SK-N-SH treated with all-trans-retinoic acid at 6 μM for 48 hours (cell line): ENCODE results near the gene PNPLA3.

Source experiments
- ARNTL ChIP-seq: fragments of 450-650 bp; formaldehyde crosslinking; IDR thresholded peaks from 2 replicates; pipeline ENCODE4 v1.5.0; 2020; ENCODE audit warnings: low read depth, mild to moderate bottlenecking, moderate library complexity, borderline replicate concordance
- CSDC2 ChIP-seq: fragments of 250-450 bp; sonication (Bioruptor Pico); IDR thresholded peaks from 2 replicates; pipeline ENCODE4 v1.5.0; 2020; ENCODE audit warnings: mild to moderate bottlenecking, moderate library complexity
- GLIS3 ChIP-seq: fragments of 250-450 bp; sonication (Bioruptor Pico); IDR thresholded peaks from 2 replicates; pipeline ENCODE4 v1.5.0; 2020; ENCODE audit warnings: mild to moderate bottlenecking, moderate library complexity
- PATZ1 ChIP-seq: fragments of 250-450 bp; sonication (Bioruptor Pico); IDR thresholded peaks from 2 replicates; pipeline ENCODE4 v1.8.0; 2020; ENCODE audit warnings: mild to moderate bottlenecking, moderate library complexity, borderline replicate concordance
- POU6F1 ChIP-seq: fragments of 250-450 bp; sonication (Bioruptor Pico); IDR thresholded peaks from 2 replicates; pipeline ENCODE4 v1.8.0; 2021; ENCODE audit warnings: low read depth, mild to moderate bottlenecking, moderate library complexity, borderline replicate concordance
- RARB ChIP-seq: fragments of 250-450 bp; sonication (Bioruptor Pico); IDR thresholded peaks from 2 replicates; pipeline ENCODE4 v1.8.0; 2021; ENCODE audit warnings: mild to moderate bottlenecking, moderate library complexity
- TSHZ2 ChIP-seq: fragments of 250-450 bp; sonication (Bioruptor Pico); IDR thresholded peaks from 2 replicates; pipeline ENCODE4 v1.5.0; 2020; ENCODE audit warnings: mild to moderate bottlenecking, moderate library complexity
- ZC3H10 ChIP-seq: fragments of 250-450 bp; sonication (Bioruptor Pico); IDR thresholded peaks from 2 replicates; pipeline ENCODE4 v1.5.1; 2021; ENCODE audit warnings: mild to moderate bottlenecking, moderate library complexity
- ZFP3 ChIP-seq: fragments of 250-450 bp; sonication (Bioruptor Pico); IDR thresholded peaks from 2 replicates; pipeline ENCODE4 v1.5.0; 2020; ENCODE audit warnings: mild to moderate bottlenecking, moderate library complexity
- ZFP30 ChIP-seq: fragments of 450-650 bp; formaldehyde crosslinking; IDR thresholded peaks from 2 replicates; pipeline ENCODE4 v1.5.0; 2022; ENCODE audit warnings: mild to moderate bottlenecking, moderate library complexity
- ZNF565 ChIP-seq: fragments of 450-650 bp; formaldehyde crosslinking; conservative IDR thresholded peaks from 2 replicates; pipeline ENCODE4 v1.5.0; 2020; ENCODE audit warnings: low read depth, mild to moderate bottlenecking, moderate library complexity
- ZNF8 ChIP-seq: fragments of 450-650 bp; formaldehyde crosslinking; IDR thresholded peaks from 2 replicates; pipeline ENCODE4 v1.5.0; 2020; ENCODE audit warnings: mild to moderate bottlenecking, moderate library complexity
- TF ChIP-seq, protein P1 (sequence below): fragments of 250-450 bp; sonication (Bioruptor Pico); IDR thresholded peaks from 2 replicates; pipeline ENCODE4 v1.5.1; 2020; ENCODE audit warnings: low read depth, mild to moderate bottlenecking, moderate library complexity
- TF ChIP-seq, protein P2 (sequence below): fragments of 250-450 bp; sonication (Bioruptor Pico); IDR thresholded peaks from 2 replicates; pipeline ENCODE4 v1.5.1; 2021; ENCODE audit warnings: mild to moderate bottlenecking, moderate library complexity

DNA sequence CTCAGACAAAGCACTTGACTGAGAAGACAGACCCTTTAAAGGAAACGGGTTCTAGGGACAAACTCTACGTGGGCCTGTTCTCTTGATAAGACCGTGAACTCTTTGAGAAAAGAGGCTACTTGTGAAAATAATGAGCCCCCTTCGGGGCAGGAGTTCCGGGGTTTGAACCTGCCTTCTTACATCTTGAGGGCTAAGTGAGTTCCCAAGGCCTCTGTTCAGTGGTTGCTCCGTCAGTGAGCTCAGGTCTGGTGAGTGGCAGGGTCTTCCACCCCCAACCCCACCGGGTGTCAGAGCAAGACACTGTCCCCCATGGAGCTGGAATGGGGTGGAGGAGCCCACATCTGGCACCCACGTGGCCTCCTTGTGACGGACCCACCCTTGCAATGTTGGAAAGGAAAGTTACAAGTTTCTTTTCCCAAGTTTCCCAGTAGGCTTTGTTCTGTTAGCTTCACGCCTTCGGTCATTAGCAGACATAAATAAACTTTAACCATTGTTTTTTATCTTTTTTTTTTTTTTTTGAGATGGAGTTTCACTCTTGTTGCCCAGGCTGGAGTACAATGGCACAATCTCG lies 25.3 kb downstream of the PNPLA3 start:
- TF ChIP-seq RARB (CRISPR knock-in tag): no peak
- no peak for TF ChIP-seq ZFP3 (CRISPR knock-in tag)
- TF ChIP-seq TSHZ2: no peak
- TF ChIP-seq, protein P1, sequence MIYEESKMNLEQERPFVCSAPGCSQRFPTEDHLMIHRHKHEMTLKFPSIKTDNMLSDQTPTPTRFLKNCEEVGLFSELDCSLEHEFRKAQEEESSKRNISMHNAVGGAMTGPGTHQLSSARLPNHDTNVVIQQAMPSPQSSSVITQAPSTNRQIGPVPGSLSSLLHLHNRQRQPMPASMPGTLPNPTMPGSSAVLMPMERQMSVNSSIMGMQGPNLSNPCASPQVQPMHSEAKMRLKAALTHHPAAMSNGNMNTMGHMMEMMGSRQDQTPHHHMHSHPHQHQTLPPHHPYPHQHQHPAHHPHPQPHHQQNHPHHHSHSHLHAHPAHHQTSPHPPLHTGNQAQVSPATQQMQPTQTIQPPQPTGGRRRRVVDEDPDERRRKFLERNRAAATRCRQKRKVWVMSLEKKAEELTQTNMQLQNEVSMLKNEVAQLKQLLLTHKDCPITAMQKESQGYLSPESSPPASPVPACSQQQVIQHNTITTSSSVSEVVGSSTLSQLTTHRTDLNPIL: no peak
- TF ChIP-seq ZNF8 (CRISPR knock-in tag): no peak
- no peak for TF ChIP-seq ZNF565
- no peak for TF ChIP-seq GLIS3
- no peak for TF ChIP-seq CSDC2
- TF ChIP-seq, protein P2, sequence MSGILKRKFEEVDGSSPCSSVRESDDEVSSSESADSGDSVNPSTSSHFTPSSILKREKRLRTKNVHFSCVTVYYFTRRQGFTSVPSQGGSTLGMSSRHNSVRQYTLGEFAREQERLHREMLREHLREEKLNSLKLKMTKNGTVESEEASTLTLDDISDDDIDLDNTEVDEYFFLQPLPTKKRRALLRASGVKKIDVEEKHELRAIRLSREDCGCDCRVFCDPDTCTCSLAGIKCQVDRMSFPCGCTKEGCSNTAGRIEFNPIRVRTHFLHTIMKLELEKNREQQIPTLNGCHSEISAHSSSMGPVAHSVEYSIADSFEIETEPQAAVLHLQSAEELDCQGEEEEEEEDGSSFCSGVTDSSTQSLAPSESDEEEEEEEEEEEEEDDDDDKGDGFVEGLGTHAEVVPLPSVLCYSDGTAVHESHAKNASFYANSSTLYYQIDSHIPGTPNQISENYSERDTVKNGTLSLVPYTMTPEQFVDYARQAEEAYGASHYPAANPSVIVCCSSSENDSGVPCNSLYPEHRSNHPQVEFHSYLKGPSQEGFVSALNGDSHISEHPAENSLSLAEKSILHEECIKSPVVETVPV (CRISPR knock-in tag): no peak
- no peak for TF ChIP-seq ZFP30 (CRISPR knock-in tag)
- no peak for TF ChIP-seq PATZ1 (CRISPR knock-in tag)
- TF ChIP-seq ZC3H10 (CRISPR knock-in tag): no peak
- TF ChIP-seq ARNTL: no peak
- TF ChIP-seq POU6F1 (CRISPR knock-in tag): no peak
